Activated CD4-positive, alpha-beta T cell treated with anti-CD3 and anti-CD28 coated beads, Interleukin-2, amount 50 U/mL, for 48 hours (primary cell): ENCODE measurements around the gene CNN1.

Experiments
- DNase-seq, 2 experiments: peaks; one replicate each; pipeline ENCODE4 v3.0.0-alpha.2; 2020

The CNN1 gene

GRCh38 chr19:11538232-11539036, at the start of gene CNN1:
Gene CNN1, plus strand, starts transcription at chr19:11538851. Its CDS starts 77 bp downstream, at chr19:11538928.
- DNase-seq = no peak

GRCh38 chr19:11489378-11489777, 49.3 kb upstream of the CNN1 start:
- DNase-seq = no peak

DNA sequence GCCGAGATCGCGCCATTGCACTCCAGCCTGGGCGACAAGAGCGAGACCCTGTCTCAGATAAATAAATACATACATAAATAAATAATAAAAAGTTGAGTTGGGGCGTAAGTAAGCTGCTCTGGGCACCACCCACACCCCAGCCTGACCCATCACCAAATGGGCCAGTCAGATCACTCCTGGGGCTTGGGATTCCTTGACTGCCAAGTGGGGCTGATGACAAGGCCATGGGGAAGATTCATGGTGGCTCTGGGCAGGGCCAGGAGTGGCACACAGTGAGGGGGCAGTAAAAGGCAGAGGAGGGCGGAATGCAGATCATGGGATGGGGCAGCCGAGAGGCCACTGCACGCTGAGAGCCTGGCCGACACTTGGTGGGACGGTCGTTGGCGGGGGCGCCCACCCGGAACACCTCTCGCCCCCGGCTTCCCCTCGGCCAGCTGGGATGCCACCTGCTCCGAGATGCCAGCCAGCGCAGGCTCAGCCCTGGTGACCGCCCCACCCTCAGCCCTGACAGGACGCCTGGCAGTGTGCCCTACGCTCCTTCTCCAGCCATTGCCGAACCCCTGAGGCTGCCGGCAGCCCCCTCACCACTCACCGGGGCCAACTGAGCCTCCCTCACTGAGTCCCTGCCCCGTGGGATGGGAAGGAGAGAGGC, 43.9 kb upstream of the CNN1 start:
- DNase-seq = no peak

DNA sequence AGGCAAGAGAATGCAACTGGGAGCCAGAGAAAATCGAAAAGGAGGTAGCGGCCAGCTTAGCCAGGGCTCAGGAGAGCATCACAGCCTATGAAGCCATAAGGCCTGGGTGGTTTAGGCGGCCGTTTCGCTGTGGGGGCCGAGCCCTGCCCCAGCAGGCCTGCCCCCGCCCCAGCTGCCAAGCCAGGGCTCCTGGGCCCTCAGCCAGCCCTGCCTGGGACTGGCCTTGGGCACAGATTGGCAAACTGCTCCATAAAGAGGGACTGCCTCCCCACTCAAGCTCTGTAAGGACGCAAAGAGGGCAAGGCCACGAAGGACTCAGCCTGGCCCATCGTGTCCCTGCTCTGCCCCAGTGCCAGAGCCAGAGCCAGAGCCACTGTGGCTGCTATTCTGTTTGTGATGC, 43.2 kb upstream of the CNN1 start:
- no peak for DNase-seq

GRCh38 chr19:11495885-11496284, 42.8 kb upstream of the CNN1 start:
- DNase-seq = no peak

DNA sequence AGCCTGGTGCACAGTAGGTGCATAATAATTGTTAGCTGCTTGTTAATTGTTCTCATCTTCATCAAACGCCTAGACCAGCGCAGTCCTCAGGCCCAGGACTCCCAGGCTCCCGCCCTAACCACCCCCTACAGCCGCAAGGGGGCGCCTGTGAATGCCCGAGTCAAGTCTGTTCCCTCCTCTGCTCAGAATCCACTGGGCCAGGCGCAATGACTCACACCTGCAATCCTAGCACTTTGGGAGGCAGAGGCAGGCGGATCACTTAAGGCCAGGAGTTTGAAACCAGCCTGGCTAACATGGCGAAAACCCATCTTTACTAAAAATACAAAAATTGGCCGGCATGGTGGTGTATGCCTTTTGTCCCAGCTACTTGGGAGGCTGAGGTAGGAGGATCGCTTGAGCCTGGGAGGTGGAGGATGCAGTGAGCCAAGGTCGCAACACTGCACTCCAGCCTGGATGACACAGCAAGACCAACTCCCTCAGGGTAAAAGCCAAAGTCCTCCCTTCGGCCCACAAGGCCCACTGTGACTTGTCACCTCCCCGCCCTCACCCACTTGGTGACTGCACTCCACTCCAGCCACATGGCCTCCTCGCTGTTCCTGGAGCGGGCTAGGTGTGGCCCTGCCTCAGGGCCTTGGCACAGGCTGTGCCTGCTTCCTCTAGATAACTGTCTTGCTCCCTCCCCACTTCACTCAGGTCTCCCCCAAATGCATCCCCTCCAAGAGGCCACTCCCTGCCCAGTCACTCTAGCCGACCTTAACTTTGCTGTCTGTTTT, 42.1 kb upstream of the CNN1 start:
- DNase-seq = peak; percentile 75 to 78

DNA sequence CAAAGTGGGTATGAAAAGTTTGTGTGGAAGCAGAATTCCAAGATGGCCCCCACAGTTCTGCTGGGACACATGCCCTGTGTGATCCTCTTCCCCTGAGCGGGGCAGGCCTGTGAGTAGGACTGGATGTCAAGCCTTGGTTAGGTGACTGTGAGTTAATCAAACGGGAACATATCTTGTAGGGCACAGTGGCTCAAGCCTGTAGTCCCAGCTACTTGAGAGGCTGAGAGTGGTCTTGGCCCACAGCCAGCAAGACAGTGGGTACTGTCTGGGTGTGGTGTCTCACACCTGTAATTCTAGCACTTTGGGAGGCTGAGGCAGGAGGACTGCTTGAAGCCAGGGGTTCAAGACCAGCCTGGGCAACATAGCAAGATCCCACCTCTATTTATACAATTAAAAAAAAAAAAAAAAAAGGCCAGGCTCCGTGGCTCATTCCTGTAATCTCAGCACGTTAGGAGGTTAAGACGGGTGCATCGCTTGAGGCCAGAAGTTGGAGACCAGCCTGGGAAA, 39.4 kb upstream of the CNN1 start:
- DNase-seq = no peak

DNA sequence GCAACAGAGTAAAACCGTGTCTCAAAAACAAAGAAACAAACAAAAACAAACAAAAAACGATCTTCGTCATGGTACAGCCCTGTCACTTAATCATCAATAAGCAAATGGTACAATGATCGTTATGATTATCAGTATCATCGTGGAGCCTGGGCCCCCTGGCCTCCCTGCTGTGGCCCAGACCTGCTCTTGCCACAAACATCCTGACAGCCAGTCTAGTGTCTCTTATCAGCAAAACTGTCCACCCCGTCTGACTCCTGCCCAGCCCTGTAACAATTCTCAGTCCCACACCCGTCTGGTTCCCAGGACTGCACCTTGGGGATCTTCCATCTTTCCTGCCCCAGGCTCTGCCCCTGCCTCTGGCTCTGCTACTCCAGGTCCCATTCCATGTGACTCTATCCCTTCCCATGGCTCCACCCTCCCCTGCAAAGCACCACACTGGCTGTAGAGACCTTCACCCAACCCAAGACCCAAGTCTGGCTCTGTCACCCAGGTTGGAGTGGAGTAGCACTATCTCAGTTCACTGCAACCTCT, 38.7 kb upstream of the CNN1 start:
- no peak for DNase-seq

- DNase-seq = no peak
Observed at GRCh38 chr19:11504502-11505031, 34.1 kb upstream of the CNN1 start.

DNA sequence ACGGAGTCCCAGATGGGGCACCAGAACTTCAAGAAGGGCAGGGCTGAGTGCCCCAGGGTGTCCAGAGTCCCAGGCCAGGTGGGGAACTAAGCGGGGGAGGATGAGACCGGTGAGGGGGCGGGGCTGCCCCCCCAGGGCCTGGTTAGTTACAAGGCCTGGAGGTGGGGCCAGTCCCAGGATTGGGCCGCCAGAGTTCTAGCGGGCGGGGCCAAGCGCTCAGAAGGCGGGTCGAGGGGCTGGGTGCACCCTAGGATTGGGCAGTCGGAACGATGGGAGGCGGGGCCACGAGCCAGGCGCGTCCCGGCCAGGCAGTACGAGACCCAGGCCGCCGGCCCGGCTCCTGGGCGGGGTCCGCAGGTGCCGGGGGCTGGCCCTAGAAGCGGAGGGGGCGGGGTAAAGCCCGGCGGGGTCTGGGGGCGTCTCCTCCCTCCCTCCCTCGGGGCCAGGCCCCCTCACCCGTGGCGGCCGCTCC, 33.6 kb upstream of the CNN1 start:
- peak; percentile 99 for DNase-seq

DNA sequence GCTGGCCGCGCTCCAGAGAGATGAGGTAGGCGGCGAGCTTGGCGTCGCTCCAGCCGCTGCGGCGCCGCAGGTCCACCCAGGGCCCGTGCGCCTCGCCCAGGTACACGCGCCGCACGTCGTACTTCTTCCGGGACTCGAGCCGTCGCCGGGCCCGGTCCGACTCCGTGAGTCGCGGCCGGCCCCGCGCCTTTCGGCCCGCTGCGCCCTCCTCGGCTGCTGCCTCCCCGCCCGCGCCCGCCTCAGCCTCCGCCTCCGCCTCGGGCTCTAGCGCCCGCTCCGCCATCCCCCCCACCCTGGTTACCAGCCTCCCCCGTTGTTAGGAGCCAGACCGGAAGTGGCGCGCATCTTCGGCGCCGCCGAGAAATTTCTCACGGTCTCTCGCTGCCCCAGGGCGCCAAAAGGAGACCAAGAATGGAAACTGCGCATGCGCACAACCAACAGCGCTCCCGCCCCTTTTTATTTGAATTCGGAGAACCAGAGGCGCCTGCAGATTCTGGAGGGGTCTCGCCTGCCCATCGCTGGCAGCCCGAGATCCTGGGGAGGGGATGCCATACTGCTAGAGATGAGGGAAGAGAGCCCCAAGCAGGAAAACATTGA, 33.0 kb upstream of the CNN1 start, which contains the start of gene ZNF653:
Gene ZNF653 (minus strand): TSS at position 336 of the 597 bp plus-strand sequence. CDS start 53 bp downstream, at position 283.
- DNase-seq = peak; percentile 93 to 95

DNA sequence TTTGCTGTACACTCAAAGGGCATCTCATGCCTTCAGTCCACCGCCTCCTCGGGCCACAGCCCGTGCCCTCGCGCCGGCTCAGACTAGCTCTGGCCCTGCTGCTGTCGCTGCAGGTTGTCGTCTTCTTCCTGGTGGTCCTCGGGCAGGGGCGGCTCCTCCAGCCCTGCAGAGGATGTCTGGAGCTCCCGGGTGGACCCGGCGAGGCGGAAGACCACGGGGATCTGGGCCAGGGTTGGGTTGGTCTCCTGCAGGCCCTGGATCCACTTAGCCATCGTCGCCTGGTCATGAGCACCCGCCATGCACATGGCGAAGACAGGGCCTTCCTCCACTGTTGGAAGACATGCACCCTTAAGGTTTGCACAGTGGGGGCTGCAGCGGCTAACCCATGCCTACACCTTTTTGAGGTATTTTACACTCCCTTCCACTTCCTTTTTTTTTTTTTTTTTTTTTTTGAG, 32.5 kb upstream of the CNN1 start:
- no peak for DNase-seq

GRCh38 chr19:11506967-11507366, 31.7 kb upstream of the CNN1 start:
- no peak for DNase-seq

GRCh38 chr19:11507370-11508078, 31.1 kb upstream of the CNN1 start:
- no peak for DNase-seq

- DNase-seq = no peak
Observed at GRCh38 chr19:11510444-11510843, 28.2 kb upstream of the CNN1 start.

DNA sequence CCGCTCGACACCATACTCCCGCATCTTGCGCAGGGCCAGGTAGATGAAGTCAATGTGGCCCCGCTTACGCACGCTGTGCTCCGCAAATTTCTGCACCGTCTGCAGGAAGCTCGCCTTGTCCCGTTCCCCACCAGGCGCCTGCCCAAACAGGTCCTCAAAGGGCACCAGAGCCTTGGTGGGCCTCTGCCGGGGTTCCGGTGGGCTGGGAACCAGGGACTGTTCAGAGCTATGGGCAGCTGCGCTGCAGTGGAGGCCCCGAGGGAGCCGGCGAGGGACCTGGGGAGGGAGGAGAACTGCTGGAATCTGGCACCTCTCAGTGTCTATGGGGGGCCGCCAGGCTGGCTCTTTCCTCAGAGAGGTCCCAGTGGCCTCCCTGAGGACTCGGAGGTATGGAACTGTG, 24.7 kb upstream of the CNN1 start:
- no peak for DNase-seq

DNA sequence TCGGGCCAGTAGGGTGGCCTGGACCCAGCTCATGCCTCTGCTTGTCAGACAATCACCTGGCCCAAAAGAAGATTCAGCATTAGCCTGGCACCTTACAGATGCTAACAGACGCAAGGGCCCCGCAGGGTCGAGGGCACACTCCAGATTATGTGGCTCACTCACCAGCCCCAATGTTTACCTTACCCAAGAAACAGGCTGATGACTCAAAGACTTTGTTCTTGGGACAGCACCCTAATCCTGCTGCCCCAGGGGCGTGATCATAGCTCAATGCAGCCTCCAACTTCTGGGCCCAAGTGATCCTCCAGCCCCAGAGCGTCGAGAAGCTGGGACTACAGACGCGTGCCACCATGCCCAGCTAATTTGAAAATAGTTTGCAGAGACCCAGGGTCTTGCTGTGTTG, 19.5 kb upstream of the CNN1 start:
- no peak for DNase-seq

- DNase-seq = peak; percentile 93 to 96
Observed at GRCh38 chr19:11528551-11529341, 9.9 kb upstream of the CNN1 start, which contains the start of gene ECSIT. Gene ECSIT, minus strand, starts transcription at chr19:11529134. Its CDS starts 9,964 bp downstream, at chr19:11519170.

DNA sequence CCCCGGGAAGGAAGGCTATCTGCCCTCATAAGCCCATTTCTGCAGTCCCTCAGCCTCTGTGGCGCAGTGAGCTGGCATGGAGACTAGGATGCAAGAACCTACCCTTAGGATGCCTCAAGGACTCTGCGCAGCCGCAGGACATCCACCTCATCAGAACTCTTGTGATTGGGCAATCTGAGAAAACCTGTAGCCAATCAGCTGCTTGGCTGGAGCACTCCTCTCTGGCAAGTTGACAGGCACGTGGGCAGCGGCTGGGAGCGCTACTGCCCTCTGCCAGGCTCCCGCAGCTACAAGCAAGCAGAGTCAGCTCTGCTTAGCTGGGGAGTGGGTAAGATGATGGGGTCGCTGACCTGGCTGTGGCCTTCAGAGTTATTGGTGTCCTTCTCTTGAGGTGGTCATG, 8.2 kb upstream of the CNN1 start:
- DNase-seq = peak; percentile 57 to 65

- DNase-seq = no peak
Observed at GRCh38 chr19:11534538-11534937, 4.1 kb upstream of the CNN1 start.
